ENCODE results near the gene CMTM3.
A peak's percentile ranks its signal among the peaks of the same experiment; 100 is the strongest.

The CMTM3 gene

DNA sequence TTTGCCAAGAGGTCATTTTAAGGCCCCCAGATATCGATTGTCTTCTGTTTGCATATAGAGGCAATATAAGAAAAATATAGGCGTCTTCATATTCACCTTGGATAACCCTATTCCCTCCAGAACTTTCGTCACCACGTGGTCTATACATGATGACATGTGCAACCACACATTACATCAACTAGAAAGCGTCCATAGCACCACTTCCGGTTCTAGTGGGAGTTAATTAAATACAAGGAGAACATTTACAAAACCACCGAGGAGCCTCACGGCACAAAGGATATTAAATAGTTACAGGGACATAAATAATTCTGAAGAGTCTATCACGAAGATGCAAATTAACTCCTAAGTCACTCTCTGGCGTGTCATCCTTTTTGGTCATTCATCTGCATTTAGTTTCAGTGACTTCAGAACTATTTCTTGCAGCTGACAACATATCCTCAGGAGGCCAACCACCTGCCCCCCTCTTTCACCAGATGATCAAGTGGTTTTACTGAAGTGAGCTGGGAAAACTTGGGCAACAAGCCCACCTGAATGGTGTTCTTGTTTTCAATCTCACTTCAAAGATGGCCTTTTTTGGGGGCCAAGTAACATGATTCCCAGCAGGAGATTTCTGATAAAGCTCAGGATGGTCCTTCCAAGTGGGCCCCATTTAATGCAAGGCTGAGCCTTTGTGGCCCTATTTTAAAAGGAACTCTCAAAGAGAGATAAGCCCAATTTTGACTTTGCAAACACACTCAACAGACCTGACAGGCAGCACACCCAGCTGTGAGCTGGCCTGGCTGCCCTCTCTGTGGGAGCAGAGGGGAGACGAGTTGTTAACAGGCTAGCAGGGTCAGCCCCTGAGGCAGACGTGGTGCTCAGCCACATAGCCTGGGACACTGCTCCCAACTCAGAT lies 15.3 kb downstream of the CMTM3 start (continued):
- TF ChIP-seq ZBTB8A (tag by site-specific recombination; IDR thresholded peaks at IDR 0.05) (peak; percentile 71; the same call in 1 of the 2 replicates), ZNF274 (IDR thresholded peaks at IDR 0.05; ENCODE audit: low read length) (no peak), ZNF274 (tag by site-specific recombination; IDR thresholded peaks at IDR 0.05; ENCODE audit: borderline replicate concordance) (no peak), ZNF138 (tag by site-specific recombination; IDR thresholded peaks at IDR 0.05; ENCODE audit: borderline replicate concordance) (no peak), ZSCAN30 (tag by site-specific recombination; IDR thresholded peaks at IDR 0.05) (no peak), ZNF169 (tag by site-specific recombination; IDR thresholded peaks at IDR 0.05) (no peak), HOXA7 (CRISPR knock-in tag; IDR thresholded peaks at IDR 0.05; ENCODE audit: borderline replicate concordance) (no peak), KLF8 (tag by site-specific recombination; IDR thresholded peaks at IDR 0.05) (peak; percentile 24; the same call in 1 of the 2 replicates), ZNF560 (tag by site-specific recombination; IDR thresholded peaks at IDR 0.05; ENCODE audit: borderline replicate concordance) (no peak), ZNF426 (tag by site-specific recombination; IDR thresholded peaks at IDR 0.05) (no peak), ZNF610 (tag by site-specific recombination; IDR thresholded peaks at IDR 0.05; ENCODE audit: borderline replicate concordance) (no peak), SP3 (tag by site-specific recombination; IDR thresholded peaks at IDR 0.05) (no peak), ZEB2 (tag by site-specific recombination; IDR thresholded peaks at IDR 0.05) (peak; percentile 81), ZNF514 (tag by site-specific recombination; IDR thresholded peaks at IDR 0.05) (no peak), ZNF660 (tag by site-specific recombination; IDR thresholded peaks at IDR 0.05) (peak; percentile 75), ZNF600 (tag by site-specific recombination; IDR thresholded peaks at IDR 0.05) (0 out of 2 replicates have a peak, but pooled peaks have one; percentile 33), IKZF3 (tag by site-specific recombination; IDR thresholded peaks at IDR 0.05) (peak; percentile 16; the same call in 1 of the 2 replicates), WT1 (tag by site-specific recombination; IDR thresholded peaks at IDR 0.05) (no peak), ZNF398 (tag by site-specific recombination; IDR thresholded peaks at IDR 0.05) (peak; percentile 57), ZBTB48 (tag by site-specific recombination; IDR thresholded peaks at IDR 0.05) (0 out of 2 replicates have a peak, but pooled peaks have one; percentile 22), ZNF366 (tag by site-specific recombination; conservative IDR thresholded peaks at IDR 0.05) (peak; percentile 95), ZNF433 (tag by site-specific recombination; IDR thresholded peaks at IDR 0.05; ENCODE audit: low read depth) (no peak)

DNA sequence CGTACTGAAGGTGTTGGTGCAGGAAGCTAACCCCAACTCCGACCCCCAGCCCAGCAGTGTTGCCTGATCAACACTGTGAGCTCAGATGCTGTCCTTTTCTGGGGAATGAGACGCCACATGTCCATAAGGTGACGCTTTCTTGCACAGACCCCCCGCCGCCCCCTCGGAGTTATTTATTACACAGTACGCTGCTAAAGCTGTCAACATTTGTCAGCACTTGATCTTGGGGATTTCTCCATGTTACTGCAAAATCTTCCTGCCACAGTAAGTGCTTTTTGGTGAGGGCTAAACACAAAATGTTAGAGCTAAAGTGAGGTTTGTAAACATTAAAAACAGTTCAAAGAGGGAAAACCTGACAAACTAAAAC lies 15.9 kb downstream of the CMTM3 start:
- H3K4me1 ChIP-seq (ENCODE audit: control insufficient read depth, insufficient read depth, low read length): peaks cover 13% of the 10 kb centered on the region
- ChIA-PET CTCF (interaction anchor here (0.8 to 5.3 kb wide), 5 partner anchors 12 to 254 kb away, joined by 3 to 28 read pairs (median 3); no protein-coding TSS in a partner anchor), POLR2A (no interaction called here)
- H3K36me3 ChIP-seq (ENCODE audit: control insufficient read depth in 2 of 2, insufficient read depth in 1 of 2, low read length in 2 of 2): peaks cover 0 to 59% of the 10 kb centered on the region in 2 experiments; a peak in 1 of 3 replicates
- H3K9me3 ChIP-seq (ENCODE audit: control insufficient read depth, insufficient read depth, low read depth, low read length): no peaks in the 10 kb centered on the region
- no peak overlapping the region for H3K4me3 ChIP-seq (ENCODE audit: low read depth, low read length)
- H3K27ac ChIP-seq (ENCODE audit: extremely low read depth, low read depth, low read length): no peak overlapping the region; the same call in 1 of the 2 replicates
- TF ChIP-seq, protein P1, sequence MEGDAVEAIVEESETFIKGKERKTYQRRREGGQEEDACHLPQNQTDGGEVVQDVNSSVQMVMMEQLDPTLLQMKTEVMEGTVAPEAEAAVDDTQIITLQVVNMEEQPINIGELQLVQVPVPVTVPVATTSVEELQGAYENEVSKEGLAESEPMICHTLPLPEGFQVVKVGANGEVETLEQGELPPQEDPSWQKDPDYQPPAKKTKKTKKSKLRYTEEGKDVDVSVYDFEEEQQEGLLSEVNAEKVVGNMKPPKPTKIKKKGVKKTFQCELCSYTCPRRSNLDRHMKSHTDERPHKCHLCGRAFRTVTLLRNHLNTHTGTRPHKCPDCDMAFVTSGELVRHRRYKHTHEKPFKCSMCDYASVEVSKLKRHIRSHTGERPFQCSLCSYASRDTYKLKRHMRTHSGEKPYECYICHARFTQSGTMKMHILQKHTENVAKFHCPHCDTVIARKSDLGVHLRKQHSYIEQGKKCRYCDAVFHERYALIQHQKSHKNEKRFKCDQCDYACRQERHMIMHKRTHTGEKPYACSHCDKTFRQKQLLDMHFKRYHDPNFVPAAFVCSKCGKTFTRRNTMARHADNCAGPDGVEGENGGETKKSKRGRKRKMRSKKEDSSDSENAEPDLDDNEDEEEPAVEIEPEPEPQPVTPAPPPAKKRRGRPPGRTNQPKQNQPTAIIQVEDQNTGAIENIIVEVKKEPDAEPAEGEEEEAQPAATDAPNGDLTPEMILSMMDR (tag by site-specific recombination; IDR thresholded peaks at IDR 0.05): no peak
- TF ChIP-seq PRDM6 (tag by site-specific recombination; IDR thresholded peaks at IDR 0.05): peak; percentile 71
- no peak for TF ChIP-seq ZNF2 (tag by site-specific recombination; IDR thresholded peaks at IDR 0.05)
- no peak for TF ChIP-seq ZFHX2 (tag by site-specific recombination; conservative IDR thresholded peaks at IDR 0.05)
- no peak for TF ChIP-seq HOXD13 (CRISPR knock-in tag; IDR thresholded peaks at IDR 0.05; ENCODE audit: borderline replicate concordance)
- no peak for TF ChIP-seq ZNF558 (tag by site-specific recombination; IDR thresholded peaks at IDR 0.05)
- no peak for TF ChIP-seq ZNF530 (tag by site-specific recombination; IDR thresholded peaks at IDR 0.05; ENCODE audit: low read depth)
- TF ChIP-seq ZIC2 (tag by site-specific recombination; IDR thresholded peaks at IDR 0.05): peak; percentile 67
- no peak for TF ChIP-seq KLF17 (tag by site-specific recombination; IDR thresholded peaks at IDR 0.05)
- TF ChIP-seq HOXC10 (CRISPR knock-in tag; IDR thresholded peaks at IDR 0.05): no peak
- TF ChIP-seq GLIS1 (tag by site-specific recombination; IDR thresholded peaks at IDR 0.05): peak; percentile 48; the same call in 1 of the 2 replicates

Measured in HEK293 (cell line).